H1 (cell line): ENCODE results near the gene PHRF1. TPM values are rescaled to one million over a fixed set of nuclear protein-coding genes. Genes with fewer than 3 reads are reported as not detected.
"Not testable (repeated sequence)": the region's sequence is repeated elsewhere in the genome, so short reads cannot be mapped to it uniquely, and the experiment has no call there.

ENCODE experiments used
- CTCF ChIA-PET: fragments of 300-600 bp; sonication (Branson Sonifier 250); formaldehyde crosslinking; loops from one replicate; lab custom pipeline; 2021; ENCODE audit not compliant: partially characterized antibody; lab: Charles Lee
- POLR2A ChIA-PET: fragments of 300-600 bp; sonication (Branson Sonifier 250); formaldehyde crosslinking; loops from one replicate; lab custom pipeline; 2021; ENCODE audit warnings: inconsistent platforms; ENCODE audit not compliant: partially characterized antibody; lab: Charles Lee
- DNase-seq, 2 experiments: peaks; one replicate each; pipeline versions ENCODE4 v3.0.0 to v3.0.0-alpha.2; 2010 to 2022; ENCODE audit warnings: low spot score in 2 of 2, low read depth in 1 of 2, mixed read lengths in 1 of 2
- FAIRE-seq: peaks from 2 replicates; lab custom pipeline; 2011; peaks lifted over from hg19 to GRCh38; lab: Jason Lieb, UNC
- H2AFZ ChIP-seq: 2 replicates; pipeline ENCODE4 v1.8.1; 2012; ENCODE audit warnings: low read length, inconsistent platforms
- H2AK5ac ChIP-seq: 2 replicates; pipeline ENCODE4 v1.6.1; 2013; ENCODE audit warnings: low read depth, low read length
- H2BK120ac ChIP-seq: replicated peaks from 2 replicates; pipeline ENCODE3; 2013; ENCODE audit warnings: low read depth, low read length, inconsistent platforms
- H2BK12ac ChIP-seq: 2 replicates; pipeline ENCODE4 v1.6.1; 2013; ENCODE audit warnings: low read depth, low read length
- H2BK15ac ChIP-seq: 2 replicates; pipeline ENCODE4 v1.6.1; 2013; ENCODE audit warnings: low read length
- H2BK20ac ChIP-seq: 2 replicates; pipeline ENCODE4 v1.6.1; 2013; ENCODE audit warnings: low read length
- H2BK5ac ChIP-seq: 2 replicates; pipeline ENCODE4 v1.6.1; 2013; ENCODE audit warnings: low read depth, low read length
- H3K14ac ChIP-seq: 2 replicates; pipeline ENCODE4 v1.6.1; 2013; ENCODE audit warnings: inconsistent platforms; ENCODE audit not compliant: insufficient read length
- H3K18ac ChIP-seq: 2 replicates; pipeline ENCODE4 v1.6.1; 2013; ENCODE audit warnings: low read length; ENCODE audit errors: extremely low read depth
- H3K23ac ChIP-seq: 2 replicates; pipeline ENCODE4 v1.6.1; 2013; ENCODE audit warnings: inconsistent platforms; ENCODE audit not compliant: insufficient read length
- H3K23me2 ChIP-seq: 2 replicates; pipeline ENCODE4 v1.6.1; 2013; ENCODE audit warnings: low read depth, low read length
- H3K27ac ChIP-seq: 2 replicates; pipeline ENCODE4 v1.6.1; 2011; ENCODE audit warnings: low read depth, low read length, inconsistent platforms
- H3K27me3 ChIP-seq, 4 experiments: replicated peaks in 1 of 4; 1 replicate in 1 of 4; 2 replicates in 3 of 4; pipeline versions ENCODE4 v1.6.1 to v1.8.1; 2011 to 2013; ENCODE audit warnings: low read length in 3 of 4, mild to moderate bottlenecking in 3 of 4, inconsistent platforms in 2 of 4, mixed read lengths in 2 of 4, moderate library complexity in 1 of 4; ENCODE audit not compliant: control insufficient read depth in 3 of 4, insufficient read depth in 3 of 4; ENCODE audit errors: extremely low read depth in 1 of 4
- H3K36me3 ChIP-seq, 4 experiments: 2 replicates each; pipeline versions ENCODE4 v1.6.1 to v1.8.1; 2011 to 2013; ENCODE audit warnings: mild to moderate bottlenecking in 4 of 4, low read length in 3 of 4, moderate library complexity in 2 of 4, control low read depth in 1 of 4, inconsistent platforms in 1 of 4; ENCODE audit not compliant: insufficient read depth in 4 of 4, control insufficient read depth in 2 of 4
- H3K4ac ChIP-seq: replicated peaks from 2 replicates; pipeline ENCODE3; 2013; ENCODE audit warnings: low read length, low read depth, mixed read lengths, inconsistent platforms; ENCODE audit not compliant: insufficient read length
- H3K4me1 ChIP-seq, 4 experiments: replicated peaks in 1 of 4; 1 replicate in 1 of 4; 2 replicates in 3 of 4; pipeline versions ENCODE4 v1.6.1 to v1.8.1; 2011 to 2013; ENCODE audit warnings: low read length in 3 of 4, inconsistent platforms in 2 of 4, mixed read lengths in 1 of 4; ENCODE audit not compliant: insufficient read depth in 4 of 4, control insufficient read depth in 3 of 4
- H3K4me2 ChIP-seq, 2 experiments: 2 replicates each; pipeline versions ENCODE4 v1.6.1 to v1.8.1; 2011 to 2013; ENCODE audit warnings: low read depth in 2 of 2, low read length in 2 of 2, control low read depth in 1 of 2, inconsistent platforms in 1 of 2, mild to moderate bottlenecking in 1 of 2; ENCODE audit not compliant: insufficient read depth in 1 of 2
- H3K4me3 ChIP-seq, 4 experiments: fragments of 200-600, 300-600 bp in 1 of 4; sonication (generic), shearing (Covaris generic), sonication (Bioruptor Twin) in 1 of 4; 2 replicates each; pipeline versions ENCODE4 v1.5.1 to v1.8.1; 2011 to 2016; ENCODE audit warnings: low read length in 4 of 4, low read depth in 3 of 4, control low read depth in 2 of 4, inconsistent platforms in 2 of 4, mild to moderate bottlenecking in 2 of 4, mixed read lengths in 1 of 4, moderate library complexity in 1 of 4; ENCODE audit not compliant: insufficient read depth in 2 of 4; ENCODE audit errors: extremely low read depth in 1 of 4
- H3K56ac ChIP-seq: replicated peaks from 2 replicates; pipeline ENCODE3; 2013; ENCODE audit warnings: low read depth, mild to moderate bottlenecking, mixed read lengths, low read length, inconsistent platforms; ENCODE audit not compliant: insufficient read length
- H3K79me1 ChIP-seq: 2 replicates; pipeline ENCODE4 v1.6.1; 2013; ENCODE audit warnings: low read depth, low read length, control low read depth
- H3K79me2 ChIP-seq, 2 experiments: 2 replicates each; pipeline versions ENCODE4 v1.6.1 to v1.8.1; 2012 to 2013; ENCODE audit warnings: low read length in 2 of 2, mild to moderate bottlenecking in 2 of 2, inconsistent platforms in 1 of 2; ENCODE audit not compliant: insufficient read depth in 2 of 2, control insufficient read depth in 1 of 2
- H3K9ac ChIP-seq, 4 experiments: replicated peaks in 1 of 4; 1 replicate in 1 of 4; 2 replicates in 3 of 4; pipeline versions ENCODE4 v1.6.1 to v1.8.1; 2011 to 2013; ENCODE audit warnings: low read depth in 3 of 4, low read length in 3 of 4, control low read depth in 2 of 4, mild to moderate bottlenecking in 2 of 4, moderate library complexity in 2 of 4, inconsistent platforms in 1 of 4; ENCODE audit errors: extremely low read depth in 1 of 4
- H3K9me3 ChIP-seq, 2 experiments: 2 replicates each; pipeline versions ENCODE4 v1.6.1 to v1.8.1; 2012 to 2013; ENCODE audit warnings: mild to moderate bottlenecking in 2 of 2, moderate library complexity in 2 of 2, control low read depth in 1 of 2, inconsistent platforms in 1 of 2, low read depth in 1 of 2, low read length in 1 of 2, mixed read lengths in 1 of 2; ENCODE audit not compliant: insufficient read depth in 2 of 2
- H4K20me1 ChIP-seq, 2 experiments: replicated peaks in 1 of 2; 2 replicates each; pipeline versions ENCODE3 to v1.8.1; 2011 to 2013; ENCODE audit warnings: inconsistent platforms in 2 of 2, low read length in 2 of 2, mild to moderate bottlenecking in 1 of 2; ENCODE audit not compliant: insufficient read depth in 2 of 2, control insufficient read depth in 1 of 2
- H4K5ac ChIP-seq: 2 replicates; pipeline ENCODE4 v1.6.1; 2013; ENCODE audit warnings: low read length, low read depth, mixed read lengths, inconsistent platforms; ENCODE audit not compliant: insufficient read length
- H4K8ac ChIP-seq: 2 replicates; pipeline ENCODE4 v1.8.0; 2013; ENCODE audit warnings: mild to moderate bottlenecking, moderate library complexity, low read length, inconsistent platforms; ENCODE audit not compliant: insufficient read depth; ENCODE audit errors: extremely low read depth
- H4K91ac ChIP-seq: replicated peaks from 2 replicates; pipeline ENCODE3; 2013; ENCODE audit warnings: low read length, mixed read lengths, inconsistent platforms; ENCODE audit not compliant: insufficient read length
- WGBS, 2 experiments: shearing (Covaris generic) in 1 of 2; methylation state at CpG; one replicate each; pipeline versions ENCODE4 v1.1.6 to v1.1.7; 2013 to 2015; ENCODE audit warnings: low lambda C conversion rate in 2 of 2, mixed read lengths in 2 of 2, inconsistent platforms in 1 of 2, low coverage in 1 of 2, missing lambda C conversion rate in 1 of 2; ENCODE audit not compliant: insufficient replicate concordance in 2 of 2, insufficient coverage in 1 of 2, insufficient read length in 1 of 2; ENCODE audit errors: extremely low coverage in 1 of 2, missing lambda C conversion rate in 1 of 2; 5-methylcytosine and 5-hydroxymethylcytosine counted together
- polyA plus RNA-seq, 7 experiments: library from polyadenylated mRNA; depleted of rRNA in 3 of 7; stranded (reverse) in 5 of 7; unstranded in 2 of 7; fragments of >200 nt in 5 of 7; fragments of 200-250 nt in 2 of 7; gene quantifications; 1 replicate in 5 of 7; 2 replicates in 1 of 7; 4 replicates in 1 of 7; pipeline versions ENCODE4 v1.2.1 to v1.2.3, GENCODE V29; 2011 to 2013; ENCODE audit warnings: missing spikeins in 2 of 7, mixed read lengths in 2 of 7
- total RNA-seq: library from RNA; stranded (reverse); fragmentation: NEBNext Ultra II Directional; extraction: Animal tissue kit (Norgen Biotek cat#: 25700); gene quantifications from 2 replicates; pipeline ENCODE4 v1.2.1, GENCODE V29; 2021

The PHRF1 gene
- total and polyA plus RNA-seq, 2 of the 8 experiments (the other 6 are each of a cell fraction or from before 2014, with no cell fraction given): 13.4 to 37.3 TPM

GRCh38 chr11:654444-654843 lies 78.2 kb downstream of the PHRF1 start:
- FAIRE-seq, H3K14ac ChIP-seq, H3K79me1 ChIP-seq, H3K4me3 ChIP-seq, H3K27ac ChIP-seq, H2BK5ac ChIP-seq, H3K4me2 ChIP-seq, H3K9me3 ChIP-seq, H4K5ac ChIP-seq, H3K4me1 ChIP-seq, H3K9ac ChIP-seq, DNase-seq, H4K20me1 ChIP-seq, H3K23me2 ChIP-seq, H2BK20ac ChIP-seq, H3K56ac ChIP-seq, H4K8ac ChIP-seq, H2AK5ac ChIP-seq, H3K27me3 ChIP-seq, H3K18ac ChIP-seq, H2BK15ac ChIP-seq, H2AFZ ChIP-seq, H2BK12ac ChIP-seq, H4K91ac ChIP-seq, H3K23ac ChIP-seq, H2BK120ac ChIP-seq, H3K4ac ChIP-seq, H3K79me2 ChIP-seq: not testable (repeated sequence)
- WGBS, 2 experiments: 94% methylated on average over 8 of the region's 12 CpGs; no CpG with 5 or more reads in 1 of the 2 experiments
- POLR2A ChIA-PET: interaction anchor here (1.1 to 4.0 kb wide), 5 partner anchors 8 to 93 kb away, joined by 4 to 19 read pairs (median 4); partner anchors contain the start of gene TALDO1
- H3K36me3 ChIP-seq: peaks cover 0 to 18% (median 7%) of the 10 kb centered on the region in 4 experiments; a peak in 7 of 8 replicates
- CTCF ChIA-PET: interaction anchor here (0.8 to 2.2 kb wide), 7 partner anchors 10 to 102 kb away, joined by 3 to 11 read pairs (median 4); no protein-coding TSS in a partner anchor
